Mesenchymal stem cell (in vitro differentiated cells and primary cell): ENCODE measurements around the gene GPRC5C.

Experiments
- DNase-seq: peaks from one replicate; pipeline ENCODE4 v3.0.0-alpha.2; 2013
- H2AFZ ChIP-seq: one replicate; pipeline ENCODE4 v1.6.1; 2013; ENCODE audit warnings: low read depth, mild to moderate bottlenecking, control low read depth, inconsistent platforms, low read length, moderate library complexity
- H2AK5ac ChIP-seq: 2 replicates; pipeline ENCODE4 v1.6.1; 2013; ENCODE audit warnings: low read length, moderate library complexity, mild to moderate bottlenecking, inconsistent platforms; ENCODE audit not compliant: severe bottlenecking
- H2BK120ac ChIP-seq: one replicate; pipeline ENCODE4 v1.6.1; 2013; ENCODE audit warnings: low read depth, mild to moderate bottlenecking, inconsistent platforms, low read length, moderate library complexity
- H2BK12ac ChIP-seq, 2 experiments: one replicate each; pipeline ENCODE4 v1.6.1; 2013; ENCODE audit warnings: inconsistent platforms in 2 of 2, low read length in 2 of 2, mild to moderate bottlenecking in 2 of 2, moderate library complexity in 2 of 2, control low read depth in 1 of 2
- H2BK15ac ChIP-seq: one replicate; pipeline ENCODE4 v1.6.1; 2013; ENCODE audit warnings: mild to moderate bottlenecking, low read depth, inconsistent platforms; ENCODE audit not compliant: poor library complexity, severe bottlenecking
- H2BK5ac ChIP-seq: 2 replicates; pipeline ENCODE4 v1.6.1; 2013; ENCODE audit warnings: low read depth, mild to moderate bottlenecking, low read length, control low read depth, inconsistent platforms; ENCODE audit not compliant: poor library complexity, severe bottlenecking
- H3K14ac ChIP-seq, 2 experiments: one replicate each; pipeline ENCODE4 v1.6.1; 2013; ENCODE audit warnings: inconsistent platforms in 2 of 2, low read length in 2 of 2, control low read depth in 1 of 2, mild to moderate bottlenecking in 1 of 2, moderate library complexity in 1 of 2
- H3K18ac ChIP-seq, 2 experiments: one replicate each; pipeline ENCODE4 v1.6.1; 2013; ENCODE audit warnings: inconsistent platforms in 2 of 2, low read length in 2 of 2, control low read depth in 1 of 2, low read depth in 1 of 2, mild to moderate bottlenecking in 1 of 2
- H3K23ac ChIP-seq, 2 experiments: one replicate each; pipeline ENCODE4 v1.6.1; 2013; ENCODE audit warnings: inconsistent platforms in 2 of 2, low read length in 2 of 2, mild to moderate bottlenecking in 2 of 2, moderate library complexity in 2 of 2, control low read depth in 1 of 2
- H3K27ac ChIP-seq: 2 replicates; pipeline ENCODE4 v1.5.1; 2013; ENCODE audit warnings: mild to moderate bottlenecking, moderate library complexity, low read length, control low read depth, inconsistent platforms; ENCODE audit not compliant: poor library complexity, severe bottlenecking
- H3K27me3 ChIP-seq, 2 experiments: 2 replicates each; pipeline versions ENCODE4 v1.6.1 to v1.7.0; 2013; ENCODE audit warnings: low read length in 2 of 2, mild to moderate bottlenecking in 2 of 2, moderate library complexity in 2 of 2, control low read depth in 1 of 2, inconsistent platforms in 1 of 2; ENCODE audit not compliant: control insufficient read depth in 1 of 2, insufficient read depth in 1 of 2
- H3K36me3 ChIP-seq, 2 experiments: 2 replicates each; pipeline versions ENCODE4 v1.6.1 to v1.7.0; 2013; ENCODE audit warnings: low read length in 2 of 2, control low read depth in 1 of 2, inconsistent platforms in 1 of 2, low read depth in 1 of 2, mild to moderate bottlenecking in 1 of 2; ENCODE audit not compliant: insufficient read depth in 2 of 2, control insufficient read depth in 1 of 2
- H3K4ac ChIP-seq, 2 experiments: one replicate each; pipeline ENCODE4 v1.6.1; 2013; ENCODE audit warnings: inconsistent platforms in 2 of 2, low read length in 2 of 2, mild to moderate bottlenecking in 2 of 2, moderate library complexity in 2 of 2, control low read depth in 1 of 2, low read depth in 1 of 2
- H3K4me1 ChIP-seq: 2 replicates; pipeline ENCODE4 v1.6.1; 2013; ENCODE audit warnings: low read depth, low read length, control low read depth; ENCODE audit not compliant: control insufficient read depth, insufficient read depth
- H3K4me2 ChIP-seq: 2 replicates; pipeline ENCODE4 v1.6.1; 2013; ENCODE audit warnings: low read length, mild to moderate bottlenecking, inconsistent platforms; ENCODE audit not compliant: poor library complexity, severe bottlenecking
- H3K4me3 ChIP-seq, 2 experiments: 2 replicates each; pipeline versions ENCODE4 v1.5.1 to v1.7.0; 2013; ENCODE audit warnings: low read length in 2 of 2, mild to moderate bottlenecking in 2 of 2, control low read depth in 1 of 2, low read depth in 1 of 2; ENCODE audit not compliant: insufficient read depth in 1 of 2
- H3K79me1 ChIP-seq: replicated peaks from 2 replicates; pipeline ENCODE4 v1.6.1; 2013; ENCODE audit warnings: mild to moderate bottlenecking, control low read depth, low read length, inconsistent platforms; ENCODE audit not compliant: poor library complexity, severe bottlenecking
- H3K9ac ChIP-seq: 2 replicates; pipeline ENCODE4 v1.7.0; 2013; ENCODE audit warnings: mild to moderate bottlenecking, low read length, moderate library complexity
- H3K9me3 ChIP-seq: 2 replicates; pipeline ENCODE4 v1.7.0; 2013; ENCODE audit warnings: mild to moderate bottlenecking, low read length; ENCODE audit not compliant: control insufficient read depth
- H4K8ac ChIP-seq: one replicate; pipeline ENCODE4 v1.6.1; 2013; ENCODE audit warnings: inconsistent platforms, mild to moderate bottlenecking, low read length, moderate library complexity
- H4K91ac ChIP-seq: one replicate; pipeline ENCODE4 v1.6.1; 2013; ENCODE audit warnings: mild to moderate bottlenecking, low read length, inconsistent platforms
- WGBS: methylation state at CpG from one replicate; pipeline ENCODE4 v1.1.7; 2013; ENCODE audit warnings: mixed read lengths; 5-methylcytosine and 5-hydroxymethylcytosine counted together

GPRC5C gene

GRCh38 chr17:74412581-74412980 is 19.3 kb upstream of the GPRC5C start:
- H2BK15ac ChIP-seq: no peak overlapping the region
- H2AK5ac ChIP-seq: no peak overlapping the region
- H4K91ac ChIP-seq: no peak overlapping the region
- H3K79me1 ChIP-seq: no peaks in the 10 kb centered on the region
- no peak overlapping the region for H2BK5ac ChIP-seq
- H2BK12ac ChIP-seq: no peak overlapping the region
- no peak overlapping the region for H3K4me2 ChIP-seq
- H3K23ac ChIP-seq: no peak overlapping the region
- no peak overlapping the region for H3K27ac ChIP-seq
- no peaks in the 10 kb centered on the region for H3K36me3 ChIP-seq
- no peak overlapping the region for H3K14ac ChIP-seq
- no peak for DNase-seq
- H3K27me3 ChIP-seq: peaks cover 0 to 12% of the 10 kb centered on the region in 2 experiments
- H3K9me3 ChIP-seq: peaks cover 3% of the 10 kb centered on the region
- no peak overlapping the region for H3K18ac ChIP-seq
- H2BK120ac ChIP-seq: no peak overlapping the region
- peaks cover 20% of the 10 kb centered on the region for H3K4me1 ChIP-seq
- H3K9ac ChIP-seq: no peak overlapping the region
- H2AFZ ChIP-seq: no peak overlapping the region
- no peak overlapping the region for H3K4me3 ChIP-seq
- no peak overlapping the region for H3K4ac ChIP-seq
- H4K8ac ChIP-seq: no peak overlapping the region
- WGBS: 97% methylated on average over 6 of the region's 8 CpGs

GRCh38 chr17:74413491-74413890 is 18.4 kb upstream of the GPRC5C start:
- H3K4me2 ChIP-seq: no peak overlapping the region
- H3K18ac ChIP-seq: no peak overlapping the region
- H2AK5ac ChIP-seq: no peak overlapping the region
- H3K4me1 ChIP-seq: peaks cover 22% of the 10 kb centered on the region
- no peak overlapping the region for H3K9ac ChIP-seq
- H2BK5ac ChIP-seq: no peak overlapping the region
- H2AFZ ChIP-seq: no peak overlapping the region
- WGBS: 88% methylated on average over 7 of the region's 7 CpGs
- peaks cover 3% of the 10 kb centered on the region for H3K9me3 ChIP-seq
- H2BK120ac ChIP-seq: no peak overlapping the region
- no peaks in the 10 kb centered on the region for H3K79me1 ChIP-seq
- no peak overlapping the region for H4K8ac ChIP-seq
- H3K27me3 ChIP-seq: peaks cover 0 to 12% of the 10 kb centered on the region in 2 experiments
- no peak overlapping the region for H3K14ac ChIP-seq
- no peak overlapping the region for H2BK15ac ChIP-seq
- H3K27ac ChIP-seq: no peak overlapping the region
- no peak overlapping the region for H2BK12ac ChIP-seq
- H3K4me3 ChIP-seq: no peak overlapping the region
- DNase-seq: no peak
- H4K91ac ChIP-seq: no peak overlapping the region
- no peaks in the 10 kb centered on the region for H3K36me3 ChIP-seq
- no peak overlapping the region for H3K4ac ChIP-seq
- H3K23ac ChIP-seq: no peak overlapping the region

DNA sequence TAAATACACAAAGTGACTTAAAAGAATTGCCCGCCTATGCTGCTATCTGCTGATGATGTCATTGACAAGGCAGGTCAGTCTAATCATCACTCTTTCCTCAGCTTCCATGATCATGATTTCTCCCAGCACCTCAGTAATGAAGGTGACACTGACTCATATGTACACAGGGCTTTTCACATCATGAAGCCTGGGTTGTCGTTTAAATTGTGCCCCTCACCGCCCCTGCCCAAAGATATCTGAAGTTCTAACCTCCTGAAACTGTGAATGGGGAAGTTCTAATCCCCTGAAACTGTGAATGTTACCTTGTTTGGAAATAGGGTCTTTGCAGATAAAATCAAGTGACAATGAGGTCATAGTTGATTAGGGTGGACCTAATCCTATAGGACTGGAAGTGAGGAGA is 17.4 kb upstream of the GPRC5C start:
- no peaks in the 10 kb centered on the region for H3K79me1 ChIP-seq
- WGBS: 91% methylated on average over 3 of the region's 3 CpGs

DNA sequence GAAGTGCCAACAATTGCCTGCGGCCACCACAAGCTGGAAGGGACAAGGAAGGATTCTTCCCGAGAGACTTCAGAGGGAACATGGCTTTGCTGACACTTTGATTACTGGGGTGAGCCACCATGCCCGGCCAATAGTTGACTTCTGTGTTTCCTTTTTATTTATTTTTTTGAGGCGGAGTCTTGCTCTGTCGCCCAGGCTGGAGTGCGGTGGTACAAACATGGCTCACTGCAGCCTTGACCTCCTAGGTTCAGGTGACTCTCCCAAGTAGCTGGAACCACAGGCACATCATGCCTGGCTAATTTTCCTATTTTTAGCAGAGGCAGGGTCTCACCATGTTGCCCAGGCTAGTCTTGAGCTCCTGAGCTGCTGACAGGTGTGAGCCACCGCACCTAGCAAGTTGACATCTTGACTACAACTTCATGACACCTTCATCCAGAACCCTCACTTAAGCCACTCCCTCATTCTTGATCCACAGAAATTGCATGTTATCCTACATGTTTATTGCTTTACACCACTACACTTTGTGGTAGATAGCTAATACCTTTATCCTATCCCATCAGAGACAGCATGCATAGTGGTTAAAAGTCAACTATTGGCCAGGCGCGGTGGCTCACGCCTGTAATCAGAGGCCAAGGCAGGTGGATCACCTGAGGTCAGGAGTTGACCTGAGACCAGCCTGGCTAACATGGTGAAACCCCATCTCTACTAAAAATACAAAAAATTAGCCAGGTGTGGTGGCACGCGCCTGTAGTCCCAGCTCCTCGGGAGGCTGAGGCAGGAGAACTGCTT is 16.1 kb upstream of the GPRC5C start:
- no peaks in the 10 kb centered on the region for H3K36me3 ChIP-seq
- 94% methylated on average over 13 of the region's 13 CpGs for WGBS
- H2AFZ ChIP-seq: no peak overlapping the region
- peaks cover 0 to 8% of the 10 kb centered on the region in 2 experiments for H3K27me3 ChIP-seq
- no peak overlapping the region for H2BK120ac ChIP-seq
- no peak overlapping the region for H3K9ac ChIP-seq
- H2BK15ac ChIP-seq: no peak overlapping the region
- H3K23ac ChIP-seq: no peak overlapping the region
- H4K8ac ChIP-seq: no peak overlapping the region
- H2BK12ac ChIP-seq: no peak overlapping the region
- no peak overlapping the region for H2BK5ac ChIP-seq
- no peaks in the 10 kb centered on the region for H3K79me1 ChIP-seq
- H3K4me2 ChIP-seq: no peak overlapping the region
- no peak overlapping the region for H3K4ac ChIP-seq
- no peak overlapping the region for H3K18ac ChIP-seq
- peaks cover 2% of the 10 kb centered on the region for H3K9me3 ChIP-seq
- DNase-seq: no peak
- no peak overlapping the region for H3K4me3 ChIP-seq
- no peak overlapping the region for H3K14ac ChIP-seq
- H3K4me1 ChIP-seq: peaks cover 13% of the 10 kb centered on the region
- no peak overlapping the region for H2AK5ac ChIP-seq
- no peak overlapping the region for H4K91ac ChIP-seq
- no peak overlapping the region for H3K27ac ChIP-seq

More for the DNA sequence above, 17.4 kb upstream of the GPRC5C start:
- no peak overlapping the region for H4K91ac ChIP-seq
- H3K9me3 ChIP-seq: peaks cover 3% of the 10 kb centered on the region
- no peak overlapping the region for H3K4me3 ChIP-seq
- H2BK12ac ChIP-seq: no peak overlapping the region
- H2BK15ac ChIP-seq: no peak overlapping the region
- no peak overlapping the region for H2BK120ac ChIP-seq
- H2AFZ ChIP-seq: no peak overlapping the region
- H2AK5ac ChIP-seq: no peak overlapping the region
- H3K14ac ChIP-seq: no peak overlapping the region
- peaks cover 21% of the 10 kb centered on the region for H3K4me1 ChIP-seq
- H3K27me3 ChIP-seq: peaks cover 0 to 12% of the 10 kb centered on the region in 2 experiments
- H4K8ac ChIP-seq: no peak overlapping the region
- H3K23ac ChIP-seq: no peak overlapping the region
- no peak overlapping the region for H3K4me2 ChIP-seq
- H3K9ac ChIP-seq: no peak overlapping the region
- no peaks in the 10 kb centered on the region for H3K36me3 ChIP-seq
- H3K27ac ChIP-seq: no peak overlapping the region
- no peak overlapping the region for H2BK5ac ChIP-seq
- no peak overlapping the region for H3K18ac ChIP-seq
- no peak for DNase-seq
- no peak overlapping the region for H3K4ac ChIP-seq
